WTC11 (cell line): ENCODE measurements around the gene TSPAN10. TPM values are rescaled to one million over a fixed set of nuclear protein-coding genes. Genes with fewer than 3 reads are reported as not detected.

Experiments
- ATAC-seq: fragments of 200-7000 bp; cut with Tn5 transposase; 2 replicates; pipeline ENCODE4 v1.10.0; 2021; ENCODE audit warnings: mild to moderate bottlenecking, moderate library complexity
- CTCF ChIA-PET: fragments of 300-600 bp; sonication (Branson Sonifier 250); formaldehyde crosslinking; loops from one replicate; lab custom pipeline; 2021; ENCODE audit warnings: antibody characterized with exemption; lab: Charles Lee
- POLR2A ChIA-PET: fragments of 350-600 bp; sonication (Branson Sonifier 250); formaldehyde crosslinking; loops from one replicate; lab custom pipeline; 2021; ENCODE audit warnings: antibody characterized with exemption; lab: Charles Lee
- DNase-seq: peaks from one replicate; pipeline ENCODE4 v3.0.0; 2021; ENCODE audit warnings: low spot score
- H3K27ac Mint-ChIP-seq: 2 replicates; pipeline ENCODE4 v1.8.0; 2021; ENCODE audit warnings: mixed read lengths
- H3K27me3 Mint-ChIP-seq: 2 replicates; pipeline ENCODE4 v1.8.0; 2021; ENCODE audit warnings: low read depth, mild to moderate bottlenecking, moderate library complexity, mixed read lengths
- H3K36me3 Mint-ChIP-seq: 2 replicates; pipeline ENCODE4 v1.8.0; 2021; ENCODE audit warnings: mixed read lengths
- H3K4me1 Mint-ChIP-seq: 2 replicates; pipeline ENCODE4 v1.8.0; 2022; ENCODE audit warnings: mixed read lengths
- H3K4me3 Mint-ChIP-seq: 2 replicates; pipeline ENCODE4 v1.8.0; 2021; ENCODE audit warnings: mild to moderate bottlenecking, moderate library complexity, mixed read lengths
- H3K9me3 Mint-ChIP-seq: 2 replicates; pipeline ENCODE4 v1.8.0; 2021; ENCODE audit warnings: mixed read lengths
- CBFB ChIP-seq: sonication (generic); formaldehyde crosslinking; IDR thresholded peaks from 2 replicates; pipeline ENCODE4 v1.8.1; 2022; ENCODE audit warnings: mild to moderate bottlenecking, low read depth, missing genetic modification reagents
- ELF4 ChIP-seq: sonication (generic); formaldehyde crosslinking; IDR thresholded peaks from 2 replicates; pipeline ENCODE4 v1.8.1; 2022; ENCODE audit warnings: low read depth, mild to moderate bottlenecking, moderate library complexity, missing genetic modification reagents
- EMX1 ChIP-seq: fragments of 250-450 bp; sonication (Bioruptor Pico); IDR thresholded peaks from 2 replicates; pipeline ENCODE4 v1.8.0; 2021; ENCODE audit warnings: mild to moderate bottlenecking
- FOXK1 ChIP-seq: sonication (generic); formaldehyde crosslinking; IDR thresholded peaks from 2 replicates; pipeline ENCODE4 v1.8.0; 2022; ENCODE audit warnings: mild to moderate bottlenecking, moderate library complexity, missing genetic modification reagents
- IRF2 ChIP-seq: sonication (generic); formaldehyde crosslinking; IDR thresholded peaks from 2 replicates; pipeline ENCODE4 v1.8.0; 2022; ENCODE audit warnings: low read depth, missing genetic modification reagents, borderline replicate concordance
- MYBL2 ChIP-seq: sonication (generic); formaldehyde crosslinking; IDR thresholded peaks from 2 replicates; pipeline ENCODE4 v1.8.1; 2023; ENCODE audit warnings: mild to moderate bottlenecking, moderate library complexity, missing genetic modification reagents
- NFE2L1 ChIP-seq: sonication (generic); formaldehyde crosslinking; IDR thresholded peaks from 2 replicates; pipeline ENCODE4 v1.8.1; 2023; ENCODE audit warnings: missing genetic modification reagents
- NFYB ChIP-seq: sonication (generic); formaldehyde crosslinking; conservative IDR thresholded peaks from 2 replicates; pipeline ENCODE4 v1.8.0; 2022; ENCODE audit warnings: low read depth, missing genetic modification reagents
- SP1 ChIP-seq: sonication (generic); formaldehyde crosslinking; conservative IDR thresholded peaks from 2 replicates; pipeline ENCODE4 v1.8.1; 2022; ENCODE audit warnings: missing genetic modification reagents
- TCF7 ChIP-seq: sonication (generic); formaldehyde crosslinking; IDR thresholded peaks from 2 replicates; pipeline ENCODE4 v1.8.0; 2022; ENCODE audit warnings: mild to moderate bottlenecking, low read depth, missing genetic modification reagents, moderate library complexity
- ZNF121 ChIP-seq: sonication (generic); formaldehyde crosslinking; IDR thresholded peaks from 2 replicates; pipeline ENCODE4 v1.8.0; 2023; ENCODE audit warnings: missing genetic modification reagents
- ZNF138 ChIP-seq: sonication (generic); formaldehyde crosslinking; conservative IDR thresholded peaks from 2 replicates; pipeline ENCODE4 v1.8.1; 2022; ENCODE audit warnings: mild to moderate bottlenecking, moderate library complexity, missing genetic modification reagents
- ZNF232 ChIP-seq: sonication (generic); formaldehyde crosslinking; IDR thresholded peaks from 2 replicates; pipeline ENCODE4 v1.8.0; 2022; ENCODE audit warnings: mild to moderate bottlenecking, missing genetic modification reagents
- ZNF263 ChIP-seq: sonication (generic); formaldehyde crosslinking; IDR thresholded peaks from 2 replicates; pipeline ENCODE4 v1.8.1; 2022; ENCODE audit warnings: low read depth, mild to moderate bottlenecking, moderate library complexity, missing genetic modification reagents
- total RNA-seq: library from RNA; stranded (reverse); gene quantifications from 3 replicates; pipeline ENCODE4 v1.2.3, GENCODE V29; 2021
- TF ChIP-seq, protein P1 (sequence below): fragments of 250-450 bp; sonication (Bioruptor Pico); IDR thresholded peaks from 2 replicates; pipeline ENCODE4 v2.1.2; 2022; ENCODE audit warnings: mild to moderate bottlenecking, moderate library complexity
- TF ChIP-seq, protein P2 (sequence below): sonication (generic); formaldehyde crosslinking; IDR thresholded peaks from 2 replicates; pipeline ENCODE4 v1.8.0; 2023; ENCODE audit warnings: missing genetic modification reagents
- TF ChIP-seq, protein P3 (sequence below): sonication (generic); formaldehyde crosslinking; IDR thresholded peaks from 2 replicates; pipeline ENCODE4 v1.8.1; 2022; ENCODE audit warnings: mild to moderate bottlenecking, missing genetic modification reagents, moderate library complexity, borderline replicate concordance
- TF ChIP-seq, protein P4 (sequence below): sonication (generic); formaldehyde crosslinking; IDR thresholded peaks from 2 replicates; pipeline ENCODE4 v1.8.1; 2023; ENCODE audit warnings: mild to moderate bottlenecking, missing genetic modification reagents, moderate library complexity
- TF ChIP-seq, protein P5 (sequence below): sonication (generic); formaldehyde crosslinking; conservative IDR thresholded peaks from 2 replicates; pipeline ENCODE4 v1.8.1; 2022; ENCODE audit warnings: mild to moderate bottlenecking, missing genetic modification reagents
- TF ChIP-seq, protein P6 (sequence below): sonication (generic); formaldehyde crosslinking; IDR thresholded peaks from 2 replicates; pipeline ENCODE4 v1.8.0; 2023; ENCODE audit warnings: missing genetic modification reagents, mild to moderate bottlenecking, borderline replicate concordance
- TF ChIP-seq, protein P7 (sequence below): sonication (generic); formaldehyde crosslinking; IDR thresholded peaks from 2 replicates; pipeline ENCODE4 v1.8.1; 2023; ENCODE audit warnings: mild to moderate bottlenecking, missing genetic modification reagents
- TF ChIP-seq, protein P8 (sequence below): sonication (generic); formaldehyde crosslinking; IDR thresholded peaks from 2 replicates; pipeline ENCODE4 v1.8.1; 2023; ENCODE audit warnings: mild to moderate bottlenecking, missing genetic modification reagents, moderate library complexity

TSPAN10 gene
- total RNA-seq, 1 experiment from 2014 or later, result 1.5 TPM

DNA sequence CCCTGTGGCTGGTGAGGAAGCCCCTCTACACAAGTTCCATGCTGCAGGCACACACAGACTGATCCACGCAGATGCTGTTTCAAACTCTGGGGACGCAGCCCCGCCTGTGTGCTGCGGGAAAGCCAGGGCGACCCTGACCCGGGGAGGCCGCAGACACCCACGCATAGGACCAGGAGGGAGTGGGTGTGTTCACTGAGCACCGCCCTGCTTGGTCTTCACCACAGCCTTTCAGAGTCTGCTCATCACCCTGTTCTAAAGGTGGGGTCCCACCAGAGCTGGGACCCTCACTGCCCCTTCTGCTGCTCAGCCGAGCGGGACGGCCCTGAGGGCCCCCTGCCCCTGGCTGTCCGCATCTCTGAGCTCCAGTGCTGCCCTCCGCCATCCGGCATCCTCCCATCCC lies 7.5 kb downstream of the TSPAN10 start (continued):
- TF ChIP-seq, protein P1, sequence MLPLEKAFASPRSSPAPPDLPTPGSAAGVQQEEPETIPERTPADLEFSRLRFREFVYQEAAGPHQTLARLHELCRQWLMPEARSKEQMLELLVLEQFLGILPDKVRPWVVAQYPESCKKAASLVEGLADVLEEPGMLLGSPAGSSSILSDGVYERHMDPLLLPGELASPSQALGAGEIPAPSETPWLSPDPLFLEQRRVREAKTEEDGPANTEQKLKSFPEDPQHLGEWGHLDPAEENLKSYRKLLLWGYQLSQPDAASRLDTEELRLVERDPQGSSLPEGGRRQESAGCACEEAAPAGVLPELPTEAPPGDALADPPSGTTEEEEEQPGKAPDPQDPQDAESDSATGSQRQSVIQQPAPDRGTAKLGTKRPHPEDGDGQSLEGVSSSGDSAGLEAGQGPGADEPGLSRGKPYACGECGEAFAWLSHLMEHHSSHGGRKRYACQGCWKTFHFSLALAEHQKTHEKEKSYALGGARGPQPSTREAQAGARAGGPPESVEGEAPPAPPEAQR (CRISPR knock-in tag), result no peak
- TF ChIP-seq, protein P2, sequence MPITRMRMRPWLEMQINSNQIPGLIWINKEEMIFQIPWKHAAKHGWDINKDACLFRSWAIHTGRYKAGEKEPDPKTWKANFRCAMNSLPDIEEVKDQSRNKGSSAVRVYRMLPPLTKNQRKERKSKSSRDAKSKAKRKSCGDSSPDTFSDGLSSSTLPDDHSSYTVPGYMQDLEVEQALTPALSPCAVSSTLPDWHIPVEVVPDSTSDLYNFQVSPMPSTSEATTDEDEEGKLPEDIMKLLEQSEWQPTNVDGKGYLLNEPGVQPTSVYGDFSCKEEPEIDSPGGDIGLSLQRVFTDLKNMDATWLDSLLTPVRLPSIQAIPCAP (CRISPR knock-in tag), result no peak
- TF ChIP-seq ELF4 (CRISPR knock-in tag), result no peak
- TF ChIP-seq, protein P3, sequence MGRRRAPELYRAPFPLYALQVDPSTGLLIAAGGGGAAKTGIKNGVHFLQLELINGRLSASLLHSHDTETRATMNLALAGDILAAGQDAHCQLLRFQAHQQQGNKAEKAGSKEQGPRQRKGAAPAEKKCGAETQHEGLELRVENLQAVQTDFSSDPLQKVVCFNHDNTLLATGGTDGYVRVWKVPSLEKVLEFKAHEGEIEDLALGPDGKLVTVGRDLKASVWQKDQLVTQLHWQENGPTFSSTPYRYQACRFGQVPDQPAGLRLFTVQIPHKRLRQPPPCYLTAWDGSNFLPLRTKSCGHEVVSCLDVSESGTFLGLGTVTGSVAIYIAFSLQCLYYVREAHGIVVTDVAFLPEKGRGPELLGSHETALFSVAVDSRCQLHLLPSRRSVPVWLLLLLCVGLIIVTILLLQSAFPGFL, result no peak
- TF ChIP-seq, protein P4, sequence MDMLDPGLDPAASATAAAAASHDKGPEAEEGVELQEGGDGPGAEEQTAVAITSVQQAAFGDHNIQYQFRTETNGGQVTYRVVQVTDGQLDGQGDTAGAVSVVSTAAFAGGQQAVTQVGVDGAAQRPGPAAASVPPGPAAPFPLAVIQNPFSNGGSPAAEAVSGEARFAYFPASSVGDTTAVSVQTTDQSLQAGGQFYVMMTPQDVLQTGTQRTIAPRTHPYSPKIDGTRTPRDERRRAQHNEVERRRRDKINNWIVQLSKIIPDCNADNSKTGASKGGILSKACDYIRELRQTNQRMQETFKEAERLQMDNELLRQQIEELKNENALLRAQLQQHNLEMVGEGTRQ (CRISPR knock-in tag), result no peak
- TF ChIP-seq NFYB, result no peak
- TF ChIP-seq CBFB (CRISPR knock-in tag), result no peak
- TF ChIP-seq, protein P5, sequence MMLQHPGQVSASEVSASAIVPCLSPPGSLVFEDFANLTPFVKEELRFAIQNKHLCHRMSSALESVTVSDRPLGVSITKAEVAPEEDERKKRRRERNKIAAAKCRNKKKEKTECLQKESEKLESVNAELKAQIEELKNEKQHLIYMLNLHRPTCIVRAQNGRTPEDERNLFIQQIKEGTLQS (CRISPR knock-in tag), result no peak
- TF ChIP-seq NFE2L1 (CRISPR knock-in tag), result no peak

DNA sequence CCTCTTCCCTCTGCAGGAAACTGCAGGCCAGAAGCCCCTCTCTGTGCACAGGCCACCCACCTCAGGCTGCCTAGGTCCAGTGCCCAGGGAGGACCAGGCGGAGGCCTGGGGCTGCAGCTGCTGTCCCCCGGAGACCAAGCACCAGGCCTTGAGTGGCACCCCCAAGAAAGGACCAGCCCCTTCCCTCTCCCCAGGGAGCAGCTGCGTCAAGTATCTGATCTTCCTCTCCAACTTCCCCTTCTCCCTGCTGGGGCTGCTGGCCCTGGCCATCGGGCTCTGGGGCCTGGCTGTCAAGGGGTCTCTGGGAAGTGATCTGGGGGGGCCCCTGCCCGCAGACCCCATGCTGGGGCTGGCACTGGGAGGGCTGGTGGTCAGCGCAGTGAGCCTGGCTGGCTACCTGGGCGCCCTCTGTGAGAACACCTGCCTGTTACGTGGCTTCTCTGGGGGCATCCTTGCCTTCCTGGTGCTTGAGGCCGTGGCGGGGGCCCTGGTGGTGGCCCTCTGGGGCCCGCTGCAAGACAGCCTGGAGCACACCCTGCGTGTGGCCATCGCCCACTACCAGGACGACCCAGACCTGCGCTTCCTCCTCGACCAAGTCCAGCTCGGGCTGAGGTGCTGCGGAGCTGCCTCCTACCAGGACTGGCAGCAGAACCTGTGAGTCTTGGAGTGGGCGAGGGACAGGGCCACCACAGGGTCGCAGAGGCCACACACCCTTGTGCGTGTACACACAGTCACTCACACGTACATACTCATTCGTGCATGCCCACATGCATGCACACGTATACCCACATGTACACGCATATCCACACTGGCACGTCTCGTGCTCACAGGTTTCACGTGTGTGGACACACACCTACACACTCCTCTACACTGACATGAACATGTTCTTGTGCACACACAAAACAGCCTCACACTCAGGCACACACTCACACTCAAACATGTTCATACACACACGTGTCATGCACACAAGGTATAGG lies 8.3 kb downstream of the TSPAN10 start:
- Mint-ChIP-seq H3K27ac (no peak overlapping the region), H3K9me3 (no peaks in the 10 kb centered on the region), H3K4me3 (no peak overlapping the region), H3K4me1 (peaks cover 12% of the 10 kb centered on the region), H3K36me3 (no peaks in the 10 kb centered on the region), H3K27me3 (peaks cover 37% of the 10 kb centered on the region)
- ATAC-seq, result no peak
- DNase-seq, result no peak
- POLR2A ChIA-PET, result no interaction called here
- CTCF ChIA-PET, result no interaction called here
- no peak for TF ChIP-seq ZNF121 (CRISPR knock-in tag)
- TF ChIP-seq, protein P6, sequence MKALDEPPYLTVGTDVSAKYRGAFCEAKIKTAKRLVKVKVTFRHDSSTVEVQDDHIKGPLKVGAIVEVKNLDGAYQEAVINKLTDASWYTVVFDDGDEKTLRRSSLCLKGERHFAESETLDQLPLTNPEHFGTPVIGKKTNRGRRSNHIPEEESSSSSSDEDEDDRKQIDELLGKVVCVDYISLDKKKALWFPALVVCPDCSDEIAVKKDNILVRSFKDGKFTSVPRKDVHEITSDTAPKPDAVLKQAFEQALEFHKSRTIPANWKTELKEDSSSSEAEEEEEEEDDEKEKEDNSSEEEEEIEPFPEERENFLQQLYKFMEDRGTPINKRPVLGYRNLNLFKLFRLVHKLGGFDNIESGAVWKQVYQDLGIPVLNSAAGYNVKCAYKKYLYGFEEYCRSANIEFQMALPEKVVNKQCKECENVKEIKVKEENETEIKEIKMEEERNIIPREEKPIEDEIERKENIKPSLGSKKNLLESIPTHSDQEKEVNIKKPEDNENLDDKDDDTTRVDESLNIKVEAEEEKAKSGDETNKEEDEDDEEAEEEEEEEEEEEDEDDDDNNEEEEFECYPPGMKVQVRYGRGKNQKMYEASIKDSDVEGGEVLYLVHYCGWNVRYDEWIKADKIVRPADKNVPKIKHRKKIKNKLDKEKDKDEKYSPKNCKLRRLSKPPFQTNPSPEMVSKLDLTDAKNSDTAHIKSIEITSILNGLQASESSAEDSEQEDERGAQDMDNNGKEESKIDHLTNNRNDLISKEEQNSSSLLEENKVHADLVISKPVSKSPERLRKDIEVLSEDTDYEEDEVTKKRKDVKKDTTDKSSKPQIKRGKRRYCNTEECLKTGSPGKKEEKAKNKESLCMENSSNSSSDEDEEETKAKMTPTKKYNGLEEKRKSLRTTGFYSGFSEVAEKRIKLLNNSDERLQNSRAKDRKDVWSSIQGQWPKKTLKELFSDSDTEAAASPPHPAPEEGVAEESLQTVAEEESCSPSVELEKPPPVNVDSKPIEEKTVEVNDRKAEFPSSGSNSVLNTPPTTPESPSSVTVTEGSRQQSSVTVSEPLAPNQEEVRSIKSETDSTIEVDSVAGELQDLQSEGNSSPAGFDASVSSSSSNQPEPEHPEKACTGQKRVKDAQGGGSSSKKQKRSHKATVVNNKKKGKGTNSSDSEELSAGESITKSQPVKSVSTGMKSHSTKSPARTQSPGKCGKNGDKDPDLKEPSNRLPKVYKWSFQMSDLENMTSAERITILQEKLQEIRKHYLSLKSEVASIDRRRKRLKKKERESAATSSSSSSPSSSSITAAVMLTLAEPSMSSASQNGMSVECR (CRISPR knock-in tag), result no peak
- no peak for TF ChIP-seq IRF2 (CRISPR knock-in tag)
- TF ChIP-seq TCF7 (CRISPR knock-in tag), result no peak
- TF ChIP-seq ZNF263, result no peak
- TF ChIP-seq, protein P7, sequence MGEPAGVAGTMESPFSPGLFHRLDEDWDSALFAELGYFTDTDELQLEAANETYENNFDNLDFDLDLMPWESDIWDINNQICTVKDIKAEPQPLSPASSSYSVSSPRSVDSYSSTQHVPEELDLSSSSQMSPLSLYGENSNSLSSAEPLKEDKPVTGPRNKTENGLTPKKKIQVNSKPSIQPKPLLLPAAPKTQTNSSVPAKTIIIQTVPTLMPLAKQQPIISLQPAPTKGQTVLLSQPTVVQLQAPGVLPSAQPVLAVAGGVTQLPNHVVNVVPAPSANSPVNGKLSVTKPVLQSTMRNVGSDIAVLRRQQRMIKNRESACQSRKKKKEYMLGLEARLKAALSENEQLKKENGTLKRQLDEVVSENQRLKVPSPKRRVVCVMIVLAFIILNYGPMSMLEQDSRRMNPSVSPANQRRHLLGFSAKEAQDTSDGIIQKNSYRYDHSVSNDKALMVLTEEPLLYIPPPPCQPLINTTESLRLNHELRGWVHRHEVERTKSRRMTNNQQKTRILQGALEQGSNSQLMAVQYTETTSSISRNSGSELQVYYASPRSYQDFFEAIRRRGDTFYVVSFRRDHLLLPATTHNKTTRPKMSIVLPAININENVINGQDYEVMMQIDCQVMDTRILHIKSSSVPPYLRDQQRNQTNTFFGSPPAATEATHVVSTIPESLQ (CRISPR knock-in tag), result no peak
- TF ChIP-seq EMX1 (CRISPR knock-in tag), result no peak
- no peak for TF ChIP-seq MYBL2 (CRISPR knock-in tag)
- TF ChIP-seq ZNF232 (CRISPR knock-in tag), result no peak
- no peak for TF ChIP-seq SP1 (CRISPR knock-in tag)
- no peak for TF ChIP-seq ZNF138 (CRISPR knock-in tag)
- TF ChIP-seq, protein P8, sequence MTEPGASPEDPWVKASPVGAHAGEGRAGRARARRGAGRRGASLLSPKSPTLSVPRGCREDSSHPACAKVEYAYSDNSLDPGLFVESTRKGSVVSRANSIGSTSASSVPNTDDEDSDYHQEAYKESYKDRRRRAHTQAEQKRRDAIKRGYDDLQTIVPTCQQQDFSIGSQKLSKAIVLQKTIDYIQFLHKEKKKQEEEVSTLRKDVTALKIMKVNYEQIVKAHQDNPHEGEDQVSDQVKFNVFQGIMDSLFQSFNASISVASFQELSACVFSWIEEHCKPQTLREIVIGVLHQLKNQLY (CRISPR knock-in tag), result no peak
- TF ChIP-seq FOXK1 (CRISPR knock-in tag), result no peak
- TF ChIP-seq, protein P1 (CRISPR knock-in tag), result no peak
